ENCODE data around the gene BCR.

- TF ChIP-seq CTCF (optimal IDR thresholded peaks at IDR 0.05 in 1 of 3, IDR thresholded peaks at IDR 0.05 in 1 of 3, conservative IDR thresholded peaks at IDR 0.05 in 1 of 3; ENCODE audit: extremely low read depth in 1 of 3, insufficient read depth in 2 of 3, low read length in 3 of 3) (no peak), EZH2 (IDR thresholded peaks at IDR 0.05; ENCODE audit: low read length) (no peak)
Observed at GRCh38 chr22:23207729-23208393, 27.6 kb downstream of the BCR start.
